Hepatocyte (in vitro differentiated cells): Measurements from ENCODE around the gene PHF3.

Experiments used
- CTCF ChIP-seq: fragments of 200-600 bp; sonication (generic); IDR thresholded peaks from 2 replicates; pipeline ENCODE4 v1.5.1; 2016; ENCODE audit warnings: antibody characterized with exemption, mild to moderate bottlenecking; ENCODE audit not compliant: poor library complexity
- EZH2 ChIP-seq: fragments of 200-600 bp; sonication (generic); IDR thresholded peaks from 2 replicates; pipeline ENCODE4 v1.6.1; 2016; ENCODE audit warnings: antibody characterized with exemption, mild to moderate bottlenecking, borderline replicate concordance
- EZH2phosphoT487 ChIP-seq: fragments of 200-600 bp; sonication (generic); IDR thresholded peaks from one replicate; pipeline ENCODE4 v1.6.1; 2018; ENCODE audit warnings: antibody characterized with exemption, mild to moderate bottlenecking, low read depth, moderate library complexity; ENCODE audit not compliant: unreplicated experiment, severe bottlenecking

- TF ChIP-seq CTCF = no peak
- TF ChIP-seq EZH2 = no peak
- no peak for TF ChIP-seq EZH2phosphoT487
Observed at GRCh38 chr6:63745784-63746183, 110.2 kb downstream of the PHF3 start.
